Fibroblast of lung (primary cell): ENCODE data around the gene CHAF1B. TPM values are rescaled to one million over a fixed set of nuclear protein-coding genes. Genes with fewer than 3 reads are reported as not detected.

Source experiments
- DNase-seq, 2 donors: peaks; one replicate each; pipeline versions ENCODE4 v3.0.0 to v3.0.0-alpha.2; 2010; ENCODE audit warnings: low read depth in 2 of 2
- H2AFZ ChIP-seq: 2 replicates; pipeline ENCODE4 v1.5.1; 2012; ENCODE audit warnings: low read length, control low read depth, inconsistent platforms
- H3K27ac ChIP-seq: 2 replicates; pipeline ENCODE4 v1.5.1; 2011; ENCODE audit warnings: low read length, control low read depth; ENCODE audit not compliant: insufficient read depth
- H3K27me3 ChIP-seq: 2 replicates; pipeline ENCODE4 v1.5.1; 2011; ENCODE audit warnings: mild to moderate bottlenecking, low read length; ENCODE audit not compliant: control insufficient read depth, insufficient read depth
- H3K36me3 ChIP-seq: 2 replicates; pipeline ENCODE4 v1.5.1; 2011; ENCODE audit warnings: low read length; ENCODE audit not compliant: control insufficient read depth, insufficient read depth
- H3K4me1 ChIP-seq: 2 replicates; pipeline ENCODE4 v1.5.1; 2011; ENCODE audit warnings: low read length; ENCODE audit not compliant: control insufficient read depth, insufficient read depth; ENCODE audit errors: extremely low read depth
- H3K4me2 ChIP-seq: 2 replicates; pipeline ENCODE4 v1.5.1; 2011; ENCODE audit warnings: low read length, control low read depth; ENCODE audit not compliant: insufficient read depth; ENCODE audit errors: extremely low read depth
- H3K4me3 ChIP-seq, 4 experiments: fragments of 200-600 bp in 1 of 4; sonication (generic) in 1 of 4; replicated peaks in 1 of 4; 2 replicates each; pipeline ENCODE4 v1.5.1; 2011 to 2016; ENCODE audit warnings: low read length in 4 of 4, low read depth in 3 of 4, mild to moderate bottlenecking in 3 of 4, control low read depth in 2 of 4, inconsistent platforms in 1 of 4, mixed read lengths in 1 of 4; ENCODE audit not compliant: insufficient read depth in 1 of 4; ENCODE audit errors: control extremely low read depth in 1 of 4
- H3K79me2 ChIP-seq: 2 replicates; pipeline ENCODE4 v1.5.1; 2012; ENCODE audit warnings: mild to moderate bottlenecking, low read length, inconsistent platforms; ENCODE audit not compliant: control insufficient read depth, insufficient read depth
- H3K9ac ChIP-seq: 2 replicates; pipeline ENCODE4 v1.5.1; 2011; ENCODE audit warnings: mild to moderate bottlenecking, low read length, control low read depth; ENCODE audit not compliant: insufficient read depth
- H3K9me3 ChIP-seq: 2 replicates; pipeline ENCODE4 v1.5.1; 2012; ENCODE audit warnings: low read depth, low read length; ENCODE audit not compliant: control insufficient read depth, insufficient read depth
- H4K20me1 ChIP-seq: 2 replicates; pipeline ENCODE4 v1.5.1; 2011; ENCODE audit warnings: low read length; ENCODE audit not compliant: control insufficient read depth, insufficient read depth; ENCODE audit errors: extremely low read depth
- CTCF ChIP-seq, 2 donors: IDR thresholded peaks in 1 of 2; conservative IDR thresholded peaks in 1 of 2; 1 replicate in 1 of 2; 2 replicates in 1 of 2; pipeline ENCODE4 v1.5.1; 2011 to 2012; ENCODE audit warnings: low read length in 2 of 2, control low read depth in 1 of 2, inconsistent platforms in 1 of 2, low read depth in 1 of 2, mild to moderate bottlenecking in 1 of 2
- EZH2 ChIP-seq: IDR thresholded peaks from 2 replicates; pipeline ENCODE4 v1.5.1; 2012; ENCODE audit warnings: low read length, control low read depth, mild to moderate bottlenecking; ENCODE audit errors: missing control alignments
- polyA plus RNA-seq, 2 donors: library from polyadenylated mRNA; depleted of rRNA in 1 of 2; stranded (reverse) in 1 of 2; unstranded in 1 of 2; fragments of >200 nt; gene quantifications; 2 replicates each; pipeline ENCODE4 v1.2.1, GENCODE V29; 2011 to 2012; ENCODE audit warnings: missing spikeins in 1 of 2
- total RNA-seq: library from RNA; depleted of rRNA; stranded (reverse); fragments of >200 nt; gene quantifications from 2 replicates; pipeline ENCODE4 v1.2.1, GENCODE V29; 2014

The CHAF1B gene
- total and polyA plus RNA-seq, 2 donors (not counting 1 experiment from before 2014, with no cell fraction given): 0.99 to 5.2 TPM

GRCh38 chr21:36429947-36430546, 44.9 kb downstream of the CHAF1B start:
- no peak overlapping the region for H2AFZ ChIP-seq
- H3K9me3 ChIP-seq: no peaks in the 10 kb centered on the region
- H3K36me3 ChIP-seq: no peaks in the 10 kb centered on the region
- peak overlapping the region; percentile 68 for H3K27ac ChIP-seq
- no peaks in the 10 kb centered on the region for H3K79me2 ChIP-seq
- H4K20me1 ChIP-seq: no peaks in the 10 kb centered on the region
- peak; percentile 97 to 100 for DNase-seq
- H3K27me3 ChIP-seq: no peaks in the 10 kb centered on the region
- H3K9ac ChIP-seq: peak overlapping the region; percentile 10
- H3K4me1 ChIP-seq: peaks cover 18% of the 10 kb centered on the region
- peak overlapping the region; percentile 72 for H3K4me2 ChIP-seq
- H3K4me3 ChIP-seq: peak overlapping the region in 3 of 4 experiments; percentile 11 to 14 (median 12)
- peak in 1 of 2 donors; percentile 5 for TF ChIP-seq CTCF (conservative IDR thresholded peaks at IDR 0.05 in 1 of 2, IDR thresholded peaks at IDR 0.05 in 1 of 2; ENCODE audit: low read depth in 1 of 2, low read length in 2 of 2)
- TF ChIP-seq EZH2: no peak

- H3K27ac ChIP-seq: peak overlapping the region; percentile 31
Measured at GRCh38 chr21:36430841-36431240, 45.6 kb downstream of the CHAF1B start.

GRCh38 chr21:36431252-36431651, 46.1 kb downstream of the CHAF1B start:
- H3K9ac ChIP-seq: no peak overlapping the region
- no peak overlapping the region for H3K4me3 ChIP-seq
- no peaks in the 10 kb centered on the region for H3K9me3 ChIP-seq
- H4K20me1 ChIP-seq: no peaks in the 10 kb centered on the region
- peak overlapping the region; percentile 72 for H3K4me2 ChIP-seq
- H3K79me2 ChIP-seq: no peaks in the 10 kb centered on the region
- DNase-seq: peak in 1 of 2 donors; percentile 36
- peaks cover 18% of the 10 kb centered on the region for H3K4me1 ChIP-seq
- H2AFZ ChIP-seq: no peak overlapping the region
- no peaks in the 10 kb centered on the region for H3K36me3 ChIP-seq
- H3K27me3 ChIP-seq: no peaks in the 10 kb centered on the region
- no peak overlapping the region for H3K27ac ChIP-seq
- no peak for TF ChIP-seq CTCF (conservative IDR thresholded peaks at IDR 0.05 in 1 of 2, IDR thresholded peaks at IDR 0.05 in 1 of 2; ENCODE audit: low read depth in 1 of 2, low read length in 2 of 2)
- TF ChIP-seq EZH2: no peak

More at GRCh38 chr21:36430841-36431240, 45.6 kb downstream of the CHAF1B start:
- H3K4me2 ChIP-seq: peak overlapping the region; percentile 72
- H3K79me2 ChIP-seq: no peaks in the 10 kb centered on the region
- H4K20me1 ChIP-seq: no peaks in the 10 kb centered on the region
- no peaks in the 10 kb centered on the region for H3K27me3 ChIP-seq
- no peaks in the 10 kb centered on the region for H3K36me3 ChIP-seq
- H3K4me3 ChIP-seq: no peak overlapping the region
- no peaks in the 10 kb centered on the region for H3K9me3 ChIP-seq
- TF ChIP-seq CTCF (conservative IDR thresholded peaks at IDR 0.05 in 1 of 2, IDR thresholded peaks at IDR 0.05 in 1 of 2; ENCODE audit: low read depth in 1 of 2, low read length in 2 of 2): no peak
- TF ChIP-seq EZH2: no peak
- peaks cover 18% of the 10 kb centered on the region for H3K4me1 ChIP-seq
- DNase-seq: peak in 1 of 2 donors; percentile 72
- H3K9ac ChIP-seq: no peak overlapping the region
- H2AFZ ChIP-seq: no peak overlapping the region
